Measurements from ENCODE around the gene PSAT1. TPM values are rescaled to one million over a fixed set of nuclear protein-coding genes. Genes with fewer than 3 reads are reported as not detected.

PSAT1 gene
- total RNA-seq, 1 experiment from 2014 or later, result 261 TPM

Other genes with a start within 250 kb of the PSAT1 start
- gene CEP78, start 61.0 kb upstream of the PSAT1 start, total RNA-seq (2014; rRNA removed; shearing (Covaris generic)), result 22.3 and 23.8 TPM in 2 replicates